A673 (cell line): ENCODE data around the gene SNED1. TPM values are rescaled to one million over a fixed set of nuclear protein-coding genes. Genes with fewer than 3 reads are reported as not detected.

Experiments used
- BruUV-seq: library from RNA; stranded (reverse); fragments of 400-500 nt; replicated peaks from 2 replicates; lab custom pipeline; 2021; lab: Mats Ljungman, UMichigan
- CTCF ChIA-PET: fragments of 300-600 bp; sonication (Branson Sonifier 250); formaldehyde crosslinking; loops from one replicate; lab custom pipeline; 2022; ENCODE audit warnings: antibody characterized with exemption; lab: Charles Lee
- POLR2A ChIA-PET: fragments of 300-600 bp; sonication (Branson Sonifier 250); formaldehyde crosslinking; loops from one replicate; lab custom pipeline; 2022; ENCODE audit warnings: antibody characterized with exemption; ENCODE audit not compliant: low non-redundant PET; lab: Charles Lee
- DNase-seq: peaks from one replicate; pipeline ENCODE4 v3.0.0-alpha.2; 2015; ENCODE audit warnings: low spot score
- H3K27ac ChIP-seq: fragments of 200-600 bp; sonication (generic); 2 replicates; pipeline ENCODE4 v1.5.1; 2016; ENCODE audit warnings: mixed run types, low read depth, mild to moderate bottlenecking, mixed read lengths, antibody characterized with exemption, low read length; ENCODE audit not compliant: poor library complexity, severe bottlenecking
- H3K27me3 ChIP-seq: fragments of 200-600 bp; sonication (generic); replicated peaks from 2 replicates; pipeline ENCODE4 v1.6.1; 2017; ENCODE audit warnings: mixed run types, low read depth, mild to moderate bottlenecking, mixed read lengths, antibody characterized with exemption, low read length; ENCODE audit not compliant: insufficient read depth, poor library complexity
- H3K36me3 ChIP-seq: fragments of 200-600 bp; sonication (generic); 2 replicates; pipeline ENCODE4 v1.6.1; 2016; ENCODE audit warnings: mixed run types, mild to moderate bottlenecking, mixed read lengths, antibody characterized with exemption, low read length; ENCODE audit not compliant: insufficient read depth, poor library complexity, severe bottlenecking
- H3K4me1 ChIP-seq: fragments of 200-600 bp; sonication (generic); 2 replicates; pipeline ENCODE4 v1.6.1; 2017; ENCODE audit warnings: mixed run types, mild to moderate bottlenecking, mixed read lengths, antibody characterized with exemption, low read length; ENCODE audit not compliant: insufficient read depth, poor library complexity, severe bottlenecking
- H3K4me3 ChIP-seq: fragments of 200-600 bp; sonication (generic); 2 replicates; pipeline ENCODE4 v1.5.1; 2016; ENCODE audit warnings: low read depth, mixed run types, mild to moderate bottlenecking, mixed read lengths, low read length; ENCODE audit not compliant: poor library complexity, severe bottlenecking
- H3K9me3 ChIP-seq: fragments of 200-600 bp; sonication (generic); 2 replicates; pipeline ENCODE4 v1.6.1; 2016; ENCODE audit warnings: mixed run types, low read depth, mild to moderate bottlenecking, mixed read lengths, antibody characterized with exemption, low read length; ENCODE audit not compliant: poor library complexity, severe bottlenecking
- CTCF ChIP-seq: fragments of 300-800, 200-600 bp; sonication (generic); conservative IDR thresholded peaks from 2 replicates; pipeline ENCODE4 v1.5.1; 2017; ENCODE audit warnings: low read depth, mild to moderate bottlenecking, antibody characterized with exemption, low read length, moderate library complexity, mixed read lengths
- EZH2 ChIP-seq: fragments of 200-600 bp; sonication (generic); IDR thresholded peaks from 2 replicates; pipeline ENCODE4 v1.6.1; 2017; ENCODE audit warnings: borderline replicate concordance, low read depth, mild to moderate bottlenecking, mixed read lengths, antibody characterized with exemption, low read length; ENCODE audit not compliant: poor library complexity, severe bottlenecking
- intact Hi-C: fragments of 100-400 bp; cut with micrococcal nuclease; formaldehyde crosslinking; loops from one replicate; pipeline ENCODE4 v1.10.0; 2022; ENCODE audit not compliant: unreplicated experiment
- total RNA-seq: library from RNA; stranded (reverse); gene quantifications from 2 replicates; pipeline ENCODE4 v1.2.3, GENCODE V29; 2021

Gene SNED1
- total RNA-seq, 1 experiment from 2014 or later, result 3.0 TPM

- no peaks in the 10 kb centered on the region for H3K27me3 ChIP-seq
- intact Hi-C loops, result no loop called here
- no peaks in the 10 kb centered on the region for H3K36me3 ChIP-seq
- no peak for DNase-seq
- ChIA-PET CTCF (no interaction called here), POLR2A (no interaction called here)
- H3K9me3 ChIP-seq, result peaks cover 4% of the 10 kb centered on the region
- no peak overlapping the region for H3K27ac ChIP-seq
- peak overlapping the region; percentile 51 for H3K4me3 ChIP-seq
- BruUV-seq, result no TSS peak
- TF ChIP-seq CTCF (no peak), EZH2 (no peak)
- H3K4me1 ChIP-seq, result no peaks in the 10 kb centered on the region
These were observed 232 bp downstream of the SNED1 start for GRCh38 chr2:240998706-240998994.

DNA sequence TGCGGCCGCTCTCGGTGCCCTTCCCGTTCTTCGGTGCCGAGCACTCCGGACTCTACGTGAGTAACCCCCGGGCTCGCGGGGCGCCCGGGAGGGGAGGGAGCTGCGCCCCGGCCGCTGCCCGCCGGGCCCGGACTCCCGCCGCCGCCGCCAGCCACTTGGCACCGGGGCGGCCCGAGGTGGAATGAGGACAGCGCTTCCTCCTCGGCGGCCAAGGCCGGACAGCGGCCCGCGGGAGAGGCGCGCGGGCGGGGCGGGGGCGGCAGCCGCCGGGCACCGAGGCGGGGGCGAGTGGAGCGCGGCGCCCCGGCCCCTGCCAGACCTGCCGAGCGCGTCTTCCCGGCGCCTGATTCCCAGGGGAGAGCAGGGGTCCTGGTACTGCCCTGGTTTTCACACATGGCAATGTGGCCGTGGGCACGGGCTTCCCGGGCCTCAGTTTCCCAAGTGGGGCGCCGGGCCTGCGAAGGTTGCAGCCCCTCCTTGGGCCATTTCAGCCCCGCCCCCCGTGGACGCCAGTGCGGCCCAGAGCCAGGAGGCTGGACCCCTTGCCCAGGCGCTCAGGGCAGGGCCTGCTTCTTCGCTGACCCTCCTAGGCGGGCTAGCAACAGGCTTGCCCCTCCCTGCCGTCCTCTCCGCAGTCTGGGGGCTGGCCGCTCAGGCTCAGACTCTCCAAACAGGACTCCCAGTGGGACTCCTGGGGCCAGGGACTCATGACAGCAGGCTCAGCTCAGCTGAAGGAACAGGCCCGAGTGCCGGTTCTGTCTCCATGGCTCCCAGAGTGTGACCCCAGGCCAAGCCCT lies 775 bp downstream of the SNED1 start:
- no peaks in the 10 kb centered on the region for H3K36me3 ChIP-seq
- CTCF ChIA-PET, result no interaction called here
- no peaks in the 10 kb centered on the region for H3K27me3 ChIP-seq
- peak overlapping the region; percentile 51 for H3K4me3 ChIP-seq
- intact Hi-C loops, result no loop called here
- no peaks in the 10 kb centered on the region for H3K4me1 ChIP-seq
- TF ChIP-seq CTCF, result no peak
- no peak for TF ChIP-seq EZH2
- no TSS peak for BruUV-seq
- POLR2A ChIA-PET, result no interaction called here
- H3K9me3 ChIP-seq, result peaks cover 9% of the 10 kb centered on the region
- no peak overlapping the region for H3K27ac ChIP-seq
- no peak for DNase-seq

DNA sequence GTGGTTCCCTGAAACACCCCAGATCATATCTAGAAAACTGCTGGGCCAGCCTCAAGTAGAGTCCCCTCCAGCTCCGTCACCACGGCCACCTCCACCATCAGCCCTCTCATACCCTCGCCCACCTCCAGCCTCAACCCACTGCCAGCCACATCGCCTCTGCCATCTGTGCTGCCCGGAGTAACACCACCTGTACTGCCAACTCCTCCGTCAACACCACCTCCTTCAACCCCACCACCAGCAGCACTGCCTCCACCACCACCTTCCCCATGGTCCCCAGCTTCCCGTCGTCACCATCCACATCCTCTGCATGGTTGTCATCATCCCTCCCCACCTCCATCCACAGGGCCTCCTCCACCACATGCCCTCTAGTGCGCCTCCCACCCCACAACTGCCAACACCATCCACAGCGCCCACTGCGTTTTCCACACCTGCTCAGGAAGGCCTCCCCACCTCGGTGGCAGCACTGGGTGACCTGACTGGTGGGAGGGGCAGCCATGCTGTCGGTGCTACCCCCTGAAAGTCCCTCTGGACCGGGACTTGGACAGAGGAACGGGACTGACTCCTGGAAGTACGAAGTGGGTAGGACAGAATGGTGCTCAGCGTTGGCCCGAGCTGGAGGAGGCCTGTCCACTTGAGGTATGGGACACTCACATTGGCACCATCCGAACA lies 1.6 kb downstream of the SNED1 start:
- CTCF ChIA-PET, result no interaction called here
- peaks cover 16% of the 10 kb centered on the region for H3K9me3 ChIP-seq
- DNase-seq, result no peak
- H3K4me1 ChIP-seq, result no peaks in the 10 kb centered on the region
- no peak for TF ChIP-seq EZH2
- no peak for TF ChIP-seq CTCF
- no peak overlapping the region for H3K27ac ChIP-seq
- no peaks in the 10 kb centered on the region for H3K27me3 ChIP-seq
- peak overlapping the region; percentile 51 for H3K4me3 ChIP-seq
- H3K36me3 ChIP-seq, result no peaks in the 10 kb centered on the region
- intact Hi-C loops, result no loop called here
- BruUV-seq, result no TSS peak
- POLR2A ChIA-PET, result no interaction called here
